Right forelimb (tissue), 1 donor: ENCODE results near the gene RPGRIP1.
"Not testable (repeated sequence)": the region's sequence is repeated elsewhere in the genome, so short reads cannot be mapped to it uniquely, and the experiment has no call there.

ENCODE experiments used
- DNase-seq: peaks from one replicate; pipeline ENCODE4 v3.0.0-alpha.2; 2018

The RPGRIP1 gene

DNA sequence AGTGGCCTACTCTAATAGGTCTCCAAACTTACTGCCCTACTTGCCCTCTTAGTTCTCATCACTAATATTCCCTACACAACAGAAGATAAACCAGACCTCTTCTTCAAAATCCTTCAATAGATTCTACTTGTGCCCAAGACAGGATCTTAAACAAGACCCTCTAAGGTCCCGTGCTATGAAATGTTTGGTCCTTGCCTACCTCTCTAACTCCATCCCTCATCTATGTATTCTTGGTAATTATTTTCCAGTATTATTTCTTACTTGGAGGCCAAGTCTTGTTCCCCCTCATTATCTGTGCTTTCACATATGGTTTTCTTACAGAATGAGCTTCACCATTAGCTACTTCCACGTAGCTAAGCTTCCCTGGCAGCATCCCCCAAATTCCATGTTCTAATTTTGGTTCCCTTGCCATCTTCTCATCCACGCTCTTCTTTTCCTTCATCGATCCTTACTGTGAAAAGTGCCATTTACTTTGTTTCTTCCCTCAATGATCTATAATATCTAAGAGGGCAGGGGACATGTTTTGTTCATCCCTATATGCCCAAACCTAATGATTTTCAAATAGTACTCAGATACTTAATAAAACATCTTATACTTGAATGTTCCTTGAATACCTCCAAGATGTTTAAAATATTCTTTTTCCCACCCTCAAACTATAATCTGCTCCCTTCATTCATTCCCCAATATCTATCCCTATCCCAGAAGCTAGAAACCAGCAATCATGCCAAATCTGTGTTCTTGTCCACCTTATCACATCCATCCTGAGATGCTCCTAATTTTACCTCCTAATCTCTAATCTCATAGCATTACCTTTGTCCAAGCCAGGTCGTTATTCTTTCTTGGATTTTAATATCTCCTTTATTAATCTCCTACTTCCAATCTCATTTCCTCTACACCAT, 20.7 kb upstream of the RPGRIP1 start:
- DNase-seq: no peak

DNA sequence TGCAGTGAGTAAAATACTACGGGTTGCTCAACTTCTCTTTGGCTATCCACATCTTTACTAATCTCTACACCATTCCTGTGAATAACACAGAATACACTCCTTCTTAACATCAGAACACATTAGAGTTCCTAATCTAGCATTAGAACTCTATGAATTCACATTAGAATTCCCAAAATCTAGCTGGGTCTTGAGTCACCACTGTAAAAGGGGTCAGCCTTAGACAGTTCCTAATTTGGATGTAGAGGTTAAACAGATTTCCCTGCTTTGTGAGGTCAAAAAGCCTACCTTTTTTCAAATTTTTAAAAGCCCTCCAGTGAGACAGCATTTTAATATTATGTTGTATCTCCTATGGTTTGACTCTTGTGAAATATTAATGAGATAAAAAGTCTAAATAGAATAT, 18.1 kb upstream of the RPGRIP1 start:
- DNase-seq: no peak

DNA sequence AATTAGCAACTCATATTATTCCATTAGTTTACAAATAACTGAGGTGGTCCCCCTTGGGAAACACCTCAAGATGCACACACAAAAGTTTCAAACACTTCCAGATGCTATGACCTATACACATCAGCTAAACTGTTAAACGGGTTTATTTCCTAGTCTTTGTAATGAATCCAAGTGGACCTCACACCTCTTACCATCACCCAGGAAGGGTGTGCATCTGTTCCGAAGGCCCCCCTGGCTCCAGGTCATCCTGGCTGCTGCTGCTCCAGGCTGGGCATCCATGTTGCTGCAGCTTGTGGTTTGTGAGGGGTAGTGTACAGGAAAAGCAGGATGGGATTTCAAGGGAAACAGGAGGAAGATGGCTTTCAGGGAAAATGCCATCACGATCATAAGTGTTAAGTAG, 17.5 kb upstream of the RPGRIP1 start:
- no peak for DNase-seq

DNA sequence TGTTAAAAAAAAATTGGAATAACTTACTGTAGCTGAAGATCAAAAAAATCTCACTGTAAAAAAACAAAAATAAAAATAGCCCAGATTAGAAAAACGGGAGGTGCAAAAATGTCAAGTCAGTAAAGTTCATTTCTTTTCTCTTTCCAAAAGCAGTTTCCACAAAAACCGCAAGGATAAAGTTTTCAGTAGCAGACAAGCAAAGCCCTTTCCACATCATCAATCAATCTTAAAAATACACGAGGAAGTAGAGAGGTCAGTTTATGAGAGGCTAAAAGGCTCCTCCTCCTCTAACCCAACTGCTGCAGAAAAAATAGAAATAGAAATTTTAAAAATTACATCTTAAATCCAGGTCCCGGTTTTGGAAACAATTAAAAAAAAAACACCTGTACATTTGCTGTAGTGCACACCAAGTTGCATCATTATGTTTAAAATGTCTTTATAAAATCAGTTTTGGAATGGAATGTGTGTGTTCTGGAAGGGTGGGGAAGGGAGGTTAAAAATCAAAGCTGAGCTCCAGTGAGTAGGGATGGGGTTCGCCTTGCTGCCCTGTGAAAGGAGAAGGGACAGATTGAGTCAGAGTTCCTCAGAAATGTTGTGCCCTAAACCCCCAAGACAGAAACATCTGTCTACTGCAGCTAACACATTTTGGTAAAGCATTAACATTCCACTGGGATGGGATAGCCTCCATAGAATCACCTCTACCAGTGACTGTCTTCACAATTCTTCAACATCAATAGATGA, 16.4 kb upstream of the RPGRIP1 start:
- no peak for DNase-seq

DNA sequence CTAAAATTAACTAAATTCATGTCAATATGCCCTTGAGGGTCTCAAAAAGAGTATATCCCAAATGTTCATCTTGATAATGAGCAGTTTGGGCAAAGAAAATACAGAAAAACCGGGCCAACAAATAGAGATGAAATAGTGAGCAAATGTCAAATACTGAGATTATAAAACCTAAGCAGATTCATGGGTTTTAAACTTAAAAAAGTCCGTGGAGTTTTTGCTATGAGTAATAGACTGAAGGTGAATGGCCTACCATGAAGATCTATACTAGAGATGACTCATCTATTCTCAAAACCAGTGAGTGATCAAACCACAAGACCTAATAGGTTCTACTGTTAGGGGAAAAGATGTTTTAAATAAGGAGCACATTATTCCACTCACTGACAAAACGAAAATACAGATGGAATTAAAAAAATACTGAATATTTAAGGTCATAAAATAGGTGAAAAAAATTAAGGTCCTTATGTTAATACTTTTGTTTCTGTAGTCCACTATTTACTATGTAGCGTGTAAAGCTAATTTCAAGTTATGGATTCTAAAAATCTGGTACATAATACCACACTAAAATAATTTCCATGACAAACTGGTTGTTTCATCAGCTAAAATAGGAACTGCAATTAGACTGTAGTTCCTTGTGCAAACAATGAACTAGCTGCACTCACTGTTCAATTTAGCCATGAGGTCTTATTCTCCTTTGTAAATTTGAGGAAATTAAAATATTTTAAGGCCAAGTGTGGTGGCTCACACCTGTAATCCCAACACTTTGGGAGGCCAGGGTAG, 15.7 kb upstream of the RPGRIP1 start:
- no peak for DNase-seq

DNA sequence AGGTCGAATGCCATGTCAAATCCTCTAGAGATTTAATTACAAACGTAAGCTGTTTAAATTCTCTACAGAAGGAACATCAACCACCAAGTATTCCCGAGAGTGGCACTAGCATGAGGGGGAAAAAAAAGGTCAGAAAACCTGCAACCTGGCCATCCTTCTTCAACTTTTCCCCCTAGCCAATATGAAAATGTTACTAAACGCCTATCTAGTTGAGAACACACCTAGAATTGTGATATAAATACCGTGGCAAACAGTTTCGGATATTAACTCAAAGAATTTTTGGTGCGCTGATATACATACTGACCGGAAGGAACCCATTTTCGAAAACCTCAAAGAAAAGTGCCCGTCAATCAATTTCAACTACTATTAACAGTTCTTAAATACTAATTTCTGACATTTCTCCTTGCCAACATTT, 12.4 kb upstream of the RPGRIP1 start:
- DNase-seq: no peak

DNA sequence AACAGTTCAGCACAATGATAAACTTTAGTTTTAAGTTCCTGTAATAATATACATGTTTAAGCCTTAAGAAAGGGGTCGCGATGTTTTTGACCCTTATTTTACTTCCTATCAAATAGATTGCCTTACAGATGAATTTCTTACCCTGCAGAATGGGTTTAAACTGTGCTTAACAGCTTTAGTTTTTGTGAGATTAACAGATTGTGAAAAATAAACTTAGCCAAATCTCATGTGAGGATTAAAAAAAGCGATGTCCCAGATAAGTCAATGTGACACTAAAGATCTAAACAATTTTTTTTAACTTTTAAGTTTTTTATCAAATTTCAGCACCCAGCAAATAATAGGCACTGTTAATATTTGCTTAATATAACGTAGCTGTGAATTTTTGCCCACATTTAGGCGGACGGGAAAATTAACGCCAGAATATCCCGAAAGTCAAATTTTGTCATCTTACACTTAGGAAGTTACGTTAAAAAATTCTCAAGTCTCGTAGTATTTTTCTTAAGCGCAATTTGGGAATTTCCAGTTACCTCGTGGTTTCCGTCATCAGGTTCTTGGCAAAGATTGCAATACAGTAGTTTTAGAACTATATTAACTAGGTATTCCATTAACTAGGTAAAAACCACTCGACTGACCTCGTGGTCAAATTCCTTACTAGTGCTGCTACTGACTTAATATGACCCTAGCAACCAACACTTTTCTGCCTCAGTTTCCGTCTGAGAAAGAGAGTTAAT, 11.8 kb upstream of the RPGRIP1 start:
- no peak for DNase-seq

DNA sequence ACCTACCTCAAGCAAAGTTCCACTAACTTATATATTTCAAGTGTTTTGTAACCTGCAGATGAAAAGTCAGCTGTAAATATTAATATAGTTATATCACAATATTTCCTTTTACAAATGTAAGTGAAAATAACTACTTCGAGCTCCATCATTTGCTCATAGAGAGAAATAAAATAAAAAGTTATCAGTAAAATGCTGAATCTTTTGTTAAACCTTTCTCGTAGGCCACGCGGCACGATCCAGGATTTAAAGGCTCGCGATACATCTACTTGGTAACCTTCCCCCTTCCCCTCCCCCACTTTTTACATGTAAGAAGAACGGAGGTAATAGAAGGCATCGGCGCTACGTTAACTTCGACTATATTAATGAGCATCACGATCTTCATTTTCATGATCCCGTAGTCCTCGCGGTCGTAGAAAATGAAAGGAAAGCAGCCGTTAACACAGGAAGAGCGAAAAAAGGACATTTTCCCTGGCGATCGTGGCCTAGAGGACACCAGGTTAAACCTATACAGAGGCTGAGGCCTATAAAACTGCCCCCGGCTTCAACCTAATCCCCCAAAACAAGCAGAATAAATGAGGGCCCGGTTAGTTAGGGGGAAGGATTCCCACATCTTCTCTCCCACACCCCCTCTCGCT, 11.1 kb upstream of the RPGRIP1 start:
- no peak for DNase-seq

DNA sequence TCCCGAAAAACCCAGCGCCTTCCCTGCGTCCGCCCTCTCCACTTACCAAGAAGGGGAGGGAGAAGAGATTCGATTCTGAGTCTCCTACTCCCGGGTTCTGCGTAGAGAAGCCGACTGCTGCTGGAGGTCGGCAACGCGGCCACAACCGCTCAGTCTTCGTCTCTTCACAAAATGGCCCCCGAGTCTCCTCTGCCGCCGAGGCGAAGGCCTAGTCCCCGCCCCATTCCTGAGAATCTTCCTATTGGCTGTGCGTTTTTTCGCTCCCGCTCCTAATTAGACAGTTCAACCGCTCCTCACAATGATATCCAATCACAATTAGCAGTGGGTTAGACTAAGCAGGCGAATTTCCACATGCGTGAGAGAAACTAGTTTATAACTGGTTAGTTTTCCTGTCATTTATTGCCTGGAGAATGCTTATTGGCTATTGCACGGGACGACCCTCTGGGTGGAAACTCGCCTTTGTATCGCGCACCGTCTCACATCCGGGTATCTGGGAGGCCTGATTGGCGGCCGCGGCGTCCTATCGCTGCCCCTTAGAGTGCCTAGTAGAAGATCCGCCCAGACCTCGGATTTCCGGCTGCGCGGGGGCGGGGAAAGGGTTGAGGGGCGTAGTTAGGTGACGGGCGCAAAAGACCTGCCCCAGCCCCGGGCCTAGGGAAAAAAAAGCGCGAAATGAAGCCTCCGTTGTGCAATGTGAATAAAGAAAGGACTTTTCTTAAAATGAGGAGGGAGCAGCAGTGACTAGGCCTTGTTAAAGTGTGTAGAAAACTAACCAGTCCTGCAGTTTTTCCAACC, 10.4 kb upstream of the RPGRIP1 start, which contains the start of gene HNRNPC:
TSS of gene HNRNPC (minus strand) at position 191 of the 795 bp plus-strand sequence. CDS start 35,249 bp downstream, outside the sequence.
- DNase-seq: peak; percentile 100

DNA sequence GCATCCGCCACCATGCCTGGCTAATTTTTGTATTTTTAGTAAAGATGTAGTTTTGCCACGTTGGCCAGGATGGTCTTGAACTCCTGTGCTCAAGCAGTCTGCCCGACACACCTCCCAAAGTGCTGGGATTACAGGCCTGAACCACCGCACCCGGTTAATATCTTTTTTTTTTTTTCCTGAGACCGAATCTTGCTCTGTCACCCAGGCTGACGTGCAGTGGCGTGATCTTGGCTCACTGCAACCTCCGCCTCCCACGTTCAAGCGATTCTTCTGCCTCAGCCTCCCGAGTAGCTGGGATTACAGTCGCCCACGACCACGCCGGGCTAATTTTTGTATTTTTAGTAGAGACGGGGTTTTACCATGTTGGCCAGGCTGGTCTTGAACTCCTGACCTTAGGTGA, 7.2 kb upstream of the RPGRIP1 start:
- DNase-seq: not testable (repeated sequence)

DNA sequence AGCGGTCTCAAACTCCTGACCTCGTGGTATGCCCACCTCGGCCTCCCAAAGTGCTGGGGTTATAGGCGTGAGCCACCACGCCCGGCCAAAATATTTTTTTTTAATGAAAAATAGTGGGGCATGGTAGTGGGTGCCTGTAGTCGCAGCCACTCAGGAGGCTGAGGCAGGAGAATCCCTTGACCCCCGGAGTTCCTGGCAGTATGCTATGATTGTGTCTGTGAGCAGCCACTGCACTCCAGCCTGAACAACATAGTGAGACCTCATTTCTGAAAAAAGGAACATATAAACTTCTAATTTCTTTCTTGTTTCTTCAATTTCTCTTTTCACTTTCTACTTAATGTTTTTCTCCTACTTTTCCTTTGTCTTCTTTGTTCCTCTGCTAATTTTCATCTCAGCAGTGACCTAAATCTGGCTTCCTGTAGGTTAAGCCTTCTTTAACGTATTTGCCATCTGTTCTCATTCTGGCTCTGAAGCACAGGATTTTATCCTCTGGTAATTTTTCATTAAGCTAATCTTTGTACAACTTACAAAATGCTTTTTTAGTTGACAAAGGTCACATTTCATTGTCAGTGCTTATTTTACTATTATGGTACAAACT, 4.5 kb upstream of the RPGRIP1 start:
- no peak for DNase-seq

DNA sequence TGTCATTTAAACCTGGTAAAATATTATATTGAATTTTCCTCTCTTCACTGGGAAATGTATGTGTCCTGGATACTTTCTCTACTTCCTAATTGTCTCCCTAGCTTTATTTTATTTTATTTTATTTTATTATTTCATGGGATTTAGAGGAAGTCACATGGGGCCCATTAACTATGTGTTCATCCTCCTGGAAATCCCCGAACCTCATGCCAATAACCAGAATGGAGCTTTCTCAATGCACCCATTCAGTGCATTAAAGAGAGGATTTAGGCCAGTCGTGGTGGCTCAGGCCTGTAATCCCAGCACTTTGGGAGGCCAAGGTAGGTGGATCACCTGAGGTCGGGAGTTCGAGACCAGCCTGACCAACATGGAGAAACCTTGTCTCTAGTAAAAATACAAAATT, 1.3 kb upstream of the RPGRIP1 start:
- DNase-seq: no peak

DNA sequence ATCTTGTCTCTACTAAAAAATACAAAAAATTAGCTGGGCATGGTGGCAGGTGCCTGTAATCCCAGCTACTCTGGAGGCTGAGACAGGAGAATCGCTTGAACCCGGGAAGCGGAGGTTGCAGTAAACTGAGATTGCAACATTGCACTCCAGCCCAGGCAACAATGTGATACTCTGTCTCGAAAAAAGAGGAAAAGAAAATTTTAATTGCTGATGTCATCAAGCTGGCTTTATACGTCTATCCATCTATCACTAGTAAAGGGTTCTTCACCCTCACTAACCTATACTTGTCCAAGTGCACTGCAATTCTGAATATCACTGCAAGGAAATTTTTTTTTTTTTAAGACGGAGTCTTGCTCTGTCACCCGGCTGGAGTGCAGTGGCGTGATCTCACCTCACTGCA, 2.0 kb downstream of the RPGRIP1 start:
- DNase-seq: not testable (repeated sequence)

DNA sequence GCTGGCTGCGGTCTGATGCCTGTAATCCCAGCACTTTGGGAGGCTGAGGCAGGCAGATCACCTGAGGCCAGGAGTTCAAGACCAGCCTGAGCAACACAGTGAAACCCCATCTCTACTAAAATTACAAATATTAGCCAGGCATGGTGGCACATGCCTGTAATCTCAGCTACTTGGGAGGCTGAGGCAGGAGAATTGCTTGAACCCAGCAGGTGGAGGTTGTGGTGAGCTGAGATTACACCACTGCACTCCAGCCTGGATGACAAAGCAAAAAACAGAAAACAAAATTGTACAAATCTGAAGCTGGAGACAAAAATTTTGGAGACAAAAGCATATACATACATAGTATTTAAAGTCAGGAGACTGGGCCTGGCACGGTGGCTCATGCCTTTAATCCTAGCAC, 6.6 kb downstream of the RPGRIP1 start:
- DNase-seq: not testable (repeated sequence)

DNA sequence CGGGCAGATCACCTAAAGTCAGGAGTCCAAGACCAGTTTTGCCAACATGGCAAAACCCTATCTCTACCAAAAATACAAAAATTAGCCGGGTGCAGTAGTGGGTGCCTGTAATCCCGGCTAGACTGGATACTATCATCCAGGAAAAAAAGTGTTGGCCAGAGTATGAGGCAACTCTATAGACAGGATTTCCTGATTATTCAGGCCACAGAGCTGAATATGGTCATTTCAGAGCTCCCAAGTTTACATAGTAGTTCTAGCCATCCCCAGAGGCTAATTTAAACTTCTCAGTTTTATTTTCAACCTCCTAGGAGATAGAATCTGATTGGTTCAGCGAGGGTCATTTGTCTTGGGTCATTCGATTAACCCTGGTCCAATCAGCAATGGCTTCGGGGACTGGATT, 7.3 kb downstream of the RPGRIP1 start:
- DNase-seq: no peak

DNA sequence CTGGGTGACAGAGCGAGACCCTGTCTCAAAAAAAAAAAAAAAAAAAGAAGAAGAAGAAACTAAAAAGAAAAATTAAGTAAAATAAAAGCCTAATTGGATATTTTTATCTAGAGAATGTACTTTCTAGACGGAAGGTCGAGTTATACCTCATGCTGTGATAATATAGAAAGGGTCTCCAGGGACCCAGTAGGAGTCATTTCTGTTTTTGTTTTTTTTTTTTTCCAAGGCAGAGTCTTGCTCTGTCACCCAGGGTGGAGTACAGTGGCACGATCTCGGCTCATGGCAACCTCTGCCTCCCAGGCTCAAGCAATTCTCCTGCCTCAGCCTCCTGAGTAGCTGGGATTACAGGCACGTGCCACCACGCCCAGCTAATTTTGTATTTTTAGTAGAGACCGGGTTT, 14.1 kb downstream of the RPGRIP1 start:
- not testable (repeated sequence) for DNase-seq

DNA sequence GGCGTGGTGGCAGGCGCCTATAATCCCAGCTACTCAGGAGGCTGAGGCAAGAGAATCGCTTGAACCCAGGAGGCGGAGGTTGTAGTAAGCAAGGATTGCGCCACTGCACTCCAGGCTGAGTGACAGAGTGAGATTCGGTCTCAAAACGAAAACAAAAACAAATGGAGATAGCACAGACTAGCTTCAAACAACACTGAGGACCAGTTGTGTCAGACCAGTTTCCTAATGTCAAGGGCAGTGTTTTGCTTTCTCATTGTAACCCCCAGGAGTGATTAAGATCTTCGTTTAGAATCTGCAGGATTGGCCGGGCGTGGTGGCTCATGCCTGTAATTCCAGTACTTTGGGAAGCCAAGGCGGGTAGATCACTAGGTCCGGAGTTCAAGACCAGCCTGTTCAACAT, 18.5 kb downstream of the RPGRIP1 start:
- no peak for DNase-seq

DNA sequence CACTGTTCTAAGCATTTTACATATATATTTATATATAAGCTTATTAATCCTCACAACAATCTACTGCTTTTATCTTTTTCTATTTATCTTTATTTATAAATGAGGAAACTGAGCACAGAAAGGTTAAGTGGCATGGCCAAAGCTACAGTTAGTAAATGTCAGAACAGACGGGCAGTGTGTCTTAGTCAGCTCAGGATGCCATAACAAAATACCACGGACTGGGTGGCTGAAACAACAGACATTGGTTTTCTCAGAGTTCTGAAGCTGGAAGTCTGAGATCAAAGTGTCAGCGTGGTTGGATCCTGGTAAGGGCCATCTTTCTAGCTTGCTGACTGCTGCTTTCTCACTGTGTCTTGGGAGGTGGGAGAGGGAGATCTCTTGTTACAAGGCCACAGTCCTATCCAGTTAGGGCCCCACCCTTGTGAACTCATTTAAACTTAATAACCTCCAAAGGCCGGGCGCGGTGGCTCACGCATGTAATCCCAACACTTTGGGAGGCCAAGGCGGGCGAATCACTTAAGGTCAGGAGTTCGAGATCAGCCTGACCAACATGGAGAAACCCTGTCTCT, 19.8 kb downstream of the RPGRIP1 start:
- no peak for DNase-seq

DNA sequence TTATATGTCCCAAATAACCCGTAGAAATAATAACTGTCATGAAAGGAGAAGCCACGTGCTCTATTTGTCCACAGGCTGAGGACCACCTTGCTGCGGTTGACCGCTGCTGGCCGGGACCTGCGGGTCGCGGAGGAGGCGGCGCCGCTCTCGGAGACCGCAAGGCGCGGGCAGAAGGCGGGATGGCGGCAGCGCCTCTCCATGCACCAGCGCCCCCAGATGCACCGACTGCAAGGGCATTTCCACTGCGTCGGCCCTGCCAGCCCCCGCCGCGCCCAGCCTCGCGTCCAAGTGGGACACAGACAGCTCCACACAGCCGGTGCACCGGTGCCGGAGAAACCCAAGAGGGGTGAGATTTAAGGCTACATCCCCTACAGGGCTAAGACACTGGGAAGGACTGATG, 21.0 kb downstream of the RPGRIP1 start:
- DNase-seq: no peak
